Activated CD8-positive, alpha-beta memory T cell treated with anti-CD3 and anti-CD28 coated beads for 4 hours (primary cell): ENCODE data around the gene FXYD5.

Experiments used
- DNase-seq, 2 donors: peaks; one replicate each; pipeline ENCODE4 v3.0.0-alpha.2; 2020; ENCODE audit warnings: low read depth in 2 of 2

FXYD5 gene

GRCh38 chr19:35212241-35212640 lies 57.7 kb downstream of the FXYD5 start:
- no peak for DNase-seq

GRCh38 chr19:35213663-35214632 lies 59.4 kb downstream of the FXYD5 start:
- DNase-seq, result peak; percentile 55 to 67

GRCh38 chr19:35214766-35215422 lies 60.4 kb downstream of the FXYD5 start:
- DNase-seq, result no peak

GRCh38 chr19:35216016-35216832 lies 61.7 kb downstream of the FXYD5 start:
- DNase-seq, result no peak

GRCh38 chr19:35216833-35217648 lies 62.5 kb downstream of the FXYD5 start:
- DNase-seq, result no peak

GRCh38 chr19:35217649-35217990 lies 63.1 kb downstream of the FXYD5 start:
- DNase-seq, result no peak

GRCh38 chr19:35219008-35219407 lies 64.5 kb downstream of the FXYD5 start:
- DNase-seq, result no peak
